Adrenal gland (tissue), 12 donors: ENCODE results near the gene PDE9A. TPM values are rescaled to one million over a fixed set of nuclear protein-coding genes. Genes with fewer than 3 reads are reported as not detected.
A peak's percentile ranks its signal among the peaks of the same experiment; 100 is the strongest.

Experiments used
- DNase-seq, 7 donors: peaks; one replicate each; pipeline ENCODE4 v3.0.0-alpha.2; 2019 to 2020
- H3K27ac ChIP-seq, 5 donors: fragments of 200-600 bp; sonication (generic) in 4 of 5; 1 replicate in 3 of 5; 2 replicates in 2 of 5; pipeline versions ENCODE4 v1.5.1 to v1.8.0; 2016 to 2020; ENCODE audit warnings: mild to moderate bottlenecking in 1 of 5
- H3K27me3 ChIP-seq: fragments of 200-600 bp; 2 replicates; pipeline ENCODE4 v1.8.0; 2021
- H3K36me3 ChIP-seq, 2 donors: fragments of 200-600 bp; replicated peaks in 1 of 2; 1 replicate in 1 of 2; 2 replicates in 1 of 2; pipeline versions ENCODE4 v1.5.1 to v1.8.0; 2018 to 2022
- H3K4me1 ChIP-seq, 2 donors: fragments of 200-600 bp; replicated peaks in 1 of 2; 1 replicate in 1 of 2; 2 replicates in 1 of 2; pipeline versions ENCODE4 v1.5.1 to v1.8.0; 2018 to 2021
- H3K4me3 ChIP-seq, 4 donors: fragments of 200-600 bp; sonication (generic) in 3 of 4; one replicate each; pipeline ENCODE4 v1.5.1; 2016 to 2018
- H3K9me3 ChIP-seq, 3 donors: fragments of 200-600 bp; sonication (generic) in 1 of 3; replicated peaks in 1 of 3; 1 replicate in 2 of 3; 2 replicates in 1 of 3; pipeline versions ENCODE4 v1.5.1 to v1.8.0; 2016 to 2021
- POLR2A ChIP-seq, 2 donors: fragments of 450-650 bp; IDR thresholded peaks; one replicate each; pipeline ENCODE4 v1.6.1; 2017; ENCODE audit warnings: antibody characterized with exemption in 2 of 2, mild to moderate bottlenecking in 2 of 2, moderate library complexity in 1 of 2
- WGBS, 4 donors: extraction: QIAGEN DNeasy Blood & Tissue Kit in 2 of 4; methylation state at CpG; one replicate each; pipeline versions ENCODE4 v1.1.5 to v1.1.7; 2013 to 2017; 5-methylcytosine and 5-hydroxymethylcytosine counted together
- intact Hi-C, 2 donors: fragments of 100-400 bp; cut with DNase I; formaldehyde crosslinking; loops; one replicate each; pipeline versions ENCODE4 v1.14.1 to v1.15.0; 2022 to 2023
- polyA plus RNA-seq, 3 donors: library from polyadenylated mRNA; stranded (reverse); fragments of 200-250 nt in 2 of 3; fragments of 350-450 nt in 1 of 3; fragmentation: Illumina TruSeq in 1 of 3; extraction: RNeasy Lipid Tissue Mini Kit (QIAGEN cat#74804) in 1 of 3; gene quantifications; one replicate each; pipeline ENCODE4 v1.2.3, GENCODE V29; 2013 to 2014
- total RNA-seq, 9 donors: library from RNA; depleted of rRNA in 4 of 9; stranded (reverse); fragments of >200 nt in 4 of 9; fragments of 120-200 nt in 1 of 9; fragmentation: NEBNext Ultra II Directional in 1 of 9; extraction: Animal tissue kit (Norgen Biotek cat#: 25700) in 1 of 9; gene quantifications; one replicate each; pipeline versions ENCODE4 v1.1.0 to v1.2.4, GENCODE V29; 2013 to 2023
- TF ChIP-seq, protein P1 (sequence below), 6 experiments: fragments of 450-650 bp in 4 of 6; fragments of 200-600 bp in 2 of 6; sonication (generic) in 1 of 6; IDR thresholded peaks; 1 replicate in 5 of 6; 2 replicates in 1 of 6; pipeline versions ENCODE4 v1.5.1 to v1.8.0; 2016 to 2021; ENCODE audit warnings: antibody characterized with exemption in 6 of 6, mild to moderate bottlenecking in 2 of 6, moderate library complexity in 1 of 6
- donor health status: healthy with polysubstance abuse.
- donor health status: Bipolar disorder and iron deficiency.
- donor health status: DM: yes; HTN: yes; CAD: no.
- donor health status: DM: no; HTN: no; CAD: no.
- donor health status: DM: no; HTN: no; CAD: no.
- donor health status: DM: yes; HTN: yes; CAD: no.

The PDE9A gene
- total and polyA plus RNA-seq, 12 donors = 4.6 to 58.1 (median 19.5) TPM

- DNase-seq = no peak
- peak overlapping the region in 1 of 4 donors; percentile 71 for H3K4me3 ChIP-seq
- no peaks in the 10 kb centered on the region for H3K36me3 ChIP-seq
- H3K27me3 ChIP-seq = no peaks in the 10 kb centered on the region
- no peak overlapping the region for H3K27ac ChIP-seq
- H3K9me3 ChIP-seq = no peaks in the 10 kb centered on the region
- 71 to 80% (median 74%) methylated on average over 18 of the region's 18 CpGs for WGBS, 4 donors
- TF ChIP-seq, protein P1, sequence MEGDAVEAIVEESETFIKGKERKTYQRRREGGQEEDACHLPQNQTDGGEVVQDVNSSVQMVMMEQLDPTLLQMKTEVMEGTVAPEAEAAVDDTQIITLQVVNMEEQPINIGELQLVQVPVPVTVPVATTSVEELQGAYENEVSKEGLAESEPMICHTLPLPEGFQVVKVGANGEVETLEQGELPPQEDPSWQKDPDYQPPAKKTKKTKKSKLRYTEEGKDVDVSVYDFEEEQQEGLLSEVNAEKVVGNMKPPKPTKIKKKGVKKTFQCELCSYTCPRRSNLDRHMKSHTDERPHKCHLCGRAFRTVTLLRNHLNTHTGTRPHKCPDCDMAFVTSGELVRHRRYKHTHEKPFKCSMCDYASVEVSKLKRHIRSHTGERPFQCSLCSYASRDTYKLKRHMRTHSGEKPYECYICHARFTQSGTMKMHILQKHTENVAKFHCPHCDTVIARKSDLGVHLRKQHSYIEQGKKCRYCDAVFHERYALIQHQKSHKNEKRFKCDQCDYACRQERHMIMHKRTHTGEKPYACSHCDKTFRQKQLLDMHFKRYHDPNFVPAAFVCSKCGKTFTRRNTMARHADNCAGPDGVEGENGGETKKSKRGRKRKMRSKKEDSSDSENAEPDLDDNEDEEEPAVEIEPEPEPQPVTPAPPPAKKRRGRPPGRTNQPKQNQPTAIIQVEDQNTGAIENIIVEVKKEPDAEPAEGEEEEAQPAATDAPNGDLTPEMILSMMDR (IDR thresholded peaks at IDR 0.05) = no peak
- TF ChIP-seq POLR2A (IDR thresholded peaks at IDR 0.05) = no peak
- intact Hi-C loops = loop anchor here in 1 of 2 donors (5.0 kb wide), 2 partner anchors 58 to 162 kb away; no protein-coding TSS in a partner anchor
- peaks cover 9 to 15% of the 10 kb centered on the region in 2 donors for H3K4me1 ChIP-seq
Observed at GRCh38 chr21:42654913-42655795, 1.7 kb downstream of the PDE9A start.

DNA sequence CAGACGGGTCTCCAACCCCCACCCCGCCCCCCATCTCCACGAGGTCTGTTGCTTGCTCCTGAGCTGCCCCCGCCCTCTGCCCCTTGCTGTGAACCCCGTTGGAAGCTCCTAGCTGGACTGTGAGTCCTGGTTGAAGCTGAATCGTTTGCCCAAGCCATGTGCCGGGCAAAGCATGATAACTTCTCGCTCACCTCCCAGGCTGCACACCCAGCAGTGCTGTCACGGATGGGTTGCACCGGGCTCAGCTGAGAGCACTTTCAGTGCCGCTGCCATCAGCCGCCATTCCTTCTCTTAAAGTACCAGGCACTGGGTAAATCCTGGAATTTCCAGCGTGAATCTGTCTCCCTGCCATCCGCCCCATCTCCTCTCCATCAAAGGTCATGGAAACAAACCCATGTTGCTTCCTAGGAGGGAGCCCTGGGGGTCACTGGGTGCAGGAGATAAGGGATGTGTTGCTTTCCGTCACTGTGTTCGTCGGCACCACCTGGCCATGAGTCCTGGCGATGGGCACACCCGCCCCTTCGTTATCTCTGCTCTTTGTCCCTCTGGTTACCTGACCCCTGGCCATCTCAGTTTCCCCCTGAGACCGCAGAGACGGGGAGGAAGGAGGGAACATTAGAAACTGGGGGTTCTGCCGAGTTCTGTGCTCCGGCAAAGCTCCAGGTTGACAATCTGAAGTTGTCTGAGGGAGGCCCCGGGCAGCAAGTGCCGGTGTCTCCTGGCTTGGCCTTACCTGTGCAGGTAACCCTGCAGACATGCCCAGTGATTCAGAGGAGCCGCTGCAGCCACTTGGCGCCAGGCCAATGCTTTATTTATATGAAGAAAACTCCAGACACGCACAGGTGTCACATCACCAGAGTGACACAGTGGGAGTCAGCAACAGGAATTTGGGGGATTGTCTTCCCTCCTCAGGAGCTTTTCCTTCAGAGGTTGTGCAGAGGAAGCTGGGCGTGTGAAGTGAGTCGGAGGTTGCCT is 2.7 kb downstream of the PDE9A start:
- H3K27ac ChIP-seq = no peak overlapping the region
- H3K4me1 ChIP-seq = peaks cover 9 to 15% of the 10 kb centered on the region in 2 donors
- no peak for DNase-seq
- 78 to 85% (median 82%) methylated on average over 22 to 31 of the region's 31 CpGs for WGBS, 4 donors
- no peak overlapping the region for H3K4me3 ChIP-seq
- no peaks in the 10 kb centered on the region for H3K27me3 ChIP-seq
- no peaks in the 10 kb centered on the region for H3K36me3 ChIP-seq
- no peaks in the 10 kb centered on the region for H3K9me3 ChIP-seq
- TF ChIP-seq, protein P1 (IDR thresholded peaks at IDR 0.05) = no peak
- TF ChIP-seq POLR2A (IDR thresholded peaks at IDR 0.05) = no peak
- intact Hi-C loops = no loop called here

DNA sequence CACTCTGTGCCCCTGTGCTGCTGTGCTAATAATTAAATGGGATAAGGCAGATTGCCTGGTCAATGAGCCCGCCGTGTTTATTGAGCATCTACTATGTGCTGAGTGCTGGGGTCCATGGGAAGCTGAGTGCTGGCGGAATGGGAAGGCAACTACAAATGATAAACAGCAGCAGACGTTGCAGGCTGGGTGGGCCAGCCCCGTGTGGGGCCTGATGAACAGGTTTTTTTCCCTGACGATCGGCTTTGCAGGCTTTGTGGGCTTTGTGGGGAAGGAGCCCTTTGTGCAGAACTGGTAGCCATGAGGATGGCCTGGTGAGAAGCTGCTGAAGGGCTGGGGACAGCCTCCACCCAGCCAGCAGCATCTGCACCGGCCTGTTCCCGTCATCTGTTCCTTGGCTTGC is 3.5 kb downstream of the PDE9A start:
- intact Hi-C loops = no loop called here
- no peak overlapping the region for H3K27ac ChIP-seq

More for the DNA sequence above, 3.5 kb downstream of the PDE9A start:
- TF ChIP-seq, protein P1 (IDR thresholded peaks at IDR 0.05) = no peak
- no peak for TF ChIP-seq POLR2A (IDR thresholded peaks at IDR 0.05)
- H3K36me3 ChIP-seq = no peaks in the 10 kb centered on the region
- H3K4me1 ChIP-seq = peaks cover 9 to 15% of the 10 kb centered on the region in 2 donors
- no peaks in the 10 kb centered on the region for H3K27me3 ChIP-seq
- no peak overlapping the region for H3K4me3 ChIP-seq
- 91 to 100% (median 93%) methylated on average over 5 to 9 of the region's 9 CpGs for WGBS, 4 donors
- DNase-seq = no peak
- no peaks in the 10 kb centered on the region for H3K9me3 ChIP-seq
